HepG2 (cell line): ENCODE data around the gene PIK3R1. TPM values are rescaled to one million over a fixed set of nuclear protein-coding genes. Genes with fewer than 3 reads are reported as not detected.

ENCODE experiments used
- ATAC-seq: fragments of 200-7000 bp; cut with Tn5 transposase; 3 replicates; pipeline ENCODE4 v1.9.1; 2020; ENCODE audit warnings: mild to moderate bottlenecking, moderate library complexity
- BruUV-seq: library from RNA; stranded (reverse); fragments of 400-500 nt; replicated peaks from 2 replicates; lab custom pipeline; 2021; lab: Mats Ljungman, UMichigan
- CTCF ChIA-PET: fragments of 300-600 bp; formaldehyde crosslinking; extraction: SDS; loops from one replicate; lab custom pipeline; 2021; ENCODE audit warnings: low total read pairs, inconsistent platforms, low intra/inter-chr PET ratio; lab: Yijun Ruan, JAX
- POLR2A ChIA-PET: fragments of 350-600 bp; sonication (Branson Sonifier 250); formaldehyde crosslinking; loops from one replicate; lab custom pipeline; 2020; ENCODE audit warnings: antibody characterized with exemption, inconsistent platforms; lab: Yijun Ruan, JAX
- DNase-seq: peaks from one replicate; pipeline ENCODE4 v3.0.0-alpha.2; 2015; ENCODE audit warnings: low spot score
- FAIRE-seq: peaks from 3 replicates; lab custom pipeline; 2011; peaks lifted over from hg19 to GRCh38; lab: Jason Lieb, UNC
- H2AFZ ChIP-seq: one replicate; pipeline ENCODE4 v1.6.1; 2011; ENCODE audit warnings: low read length, inconsistent platforms
- H3K27ac ChIP-seq: fragments of 300-600 bp; 3 replicates; pipeline ENCODE4 v1.8.0; 2011; ENCODE audit warnings: mixed run types, mild to moderate bottlenecking, mixed read lengths, low read length, inconsistent platforms; ENCODE audit not compliant: insufficient read depth; ENCODE audit errors: extremely low read length
- H3K27me3 ChIP-seq, 2 experiments: fragments of 200-600 bp in 1 of 2; 2 replicates in 1 of 2; 3 replicates in 1 of 2; pipeline versions ENCODE4 v1.6.0 to v1.8.0; 2011; ENCODE audit warnings: low read length in 2 of 2, mild to moderate bottlenecking in 2 of 2, moderate library complexity in 2 of 2, inconsistent platforms in 1 of 2; ENCODE audit not compliant: insufficient read depth in 2 of 2, control insufficient read depth in 1 of 2
- H3K36me3 ChIP-seq, 2 experiments: fragments of 200-600 bp in 1 of 2; replicated peaks in 1 of 2; 2 replicates in 1 of 2; 3 replicates in 1 of 2; pipeline versions ENCODE4 v1.5.1 to v1.8.0; 2011; ENCODE audit warnings: low read length in 2 of 2, inconsistent platforms in 1 of 2; ENCODE audit not compliant: insufficient read depth in 2 of 2, control insufficient read depth in 1 of 2
- H3K4me1 ChIP-seq: 2 replicates; pipeline ENCODE4 v1.5.1; 2012; ENCODE audit warnings: low read length, inconsistent platforms; ENCODE audit not compliant: insufficient read depth
- H3K4me2 ChIP-seq: 2 replicates; pipeline ENCODE4 v1.6.0; 2011; ENCODE audit warnings: low read depth, low read length, inconsistent platforms
- H3K4me3 ChIP-seq, 3 experiments: fragments of 200-600 bp in 1 of 3; sonication (generic), shearing (Covaris generic) in 1 of 3; replicated peaks in 1 of 3; 2 replicates each; pipeline ENCODE4 v1.5.1; 2011 to 2016; ENCODE audit warnings: low read length in 3 of 3, inconsistent platforms in 2 of 3, low read depth in 2 of 3, mild to moderate bottlenecking in 2 of 3, control low read depth in 1 of 3, mixed read lengths in 1 of 3; ENCODE audit not compliant: insufficient read depth in 1 of 3
- H3K79me2 ChIP-seq: one replicate; pipeline ENCODE4 v1.6.1; 2011; ENCODE audit warnings: low read length, inconsistent platforms; ENCODE audit not compliant: insufficient read depth
- H3K9ac ChIP-seq: 2 replicates; pipeline ENCODE4 v1.6.0; 2011; ENCODE audit warnings: mild to moderate bottlenecking, low read depth, low read length, inconsistent platforms; ENCODE audit not compliant: insufficient read depth
- H3K9me3 ChIP-seq: 2 replicates; pipeline ENCODE4 v1.5.1; 2012; ENCODE audit warnings: mild to moderate bottlenecking, low read length
- H4K20me1 ChIP-seq: 2 replicates; pipeline ENCODE4 v1.6.0; 2011; ENCODE audit warnings: inconsistent platforms, mild to moderate bottlenecking, low read length, moderate library complexity; ENCODE audit not compliant: insufficient read depth
- DMTF1 ChIP-seq: sonication (generic); formaldehyde crosslinking; IDR thresholded peaks from 2 replicates; pipeline ENCODE4 v1.4.0; 2020; ENCODE audit warnings: mild to moderate bottlenecking, missing genetic modification reagents
- GATAD2A ChIP-seq: IDR thresholded peaks from 2 replicates; pipeline ENCODE4 v1.6.1; 2016
- IKZF5 ChIP-seq: IDR thresholded peaks from 2 replicates; pipeline ENCODE4 v1.6.1; 2018; ENCODE audit warnings: missing genetic modification reagents, mild to moderate bottlenecking, missing compliant biosample characterization
- KMT2B ChIP-seq: IDR thresholded peaks from 2 replicates; pipeline ENCODE4 v1.6.1; 2016; ENCODE audit warnings: missing genetic modification reagents, missing compliant biosample characterization
- MTERF4 ChIP-seq: sonication (generic); formaldehyde crosslinking; IDR thresholded peaks from 2 replicates; pipeline ENCODE4 v1.8.0; 2023; ENCODE audit warnings: mild to moderate bottlenecking, missing genetic modification reagents
- RBM39 ChIP-seq: fragments of 200-400 bp; formaldehyde crosslinking; IDR thresholded peaks from one replicate; pipeline ENCODE4 v1.6.1; 2018; ENCODE audit warnings: antibody characterized with exemption, mild to moderate bottlenecking, low read depth, low read length; ENCODE audit not compliant: poor library complexity, severe bottlenecking
- SAP130 ChIP-seq: IDR thresholded peaks from 2 replicates; pipeline ENCODE4 v1.6.1; 2016; ENCODE audit warnings: low read depth
- SP2 ChIP-seq: sonication (generic); formaldehyde crosslinking; IDR thresholded peaks from 2 replicates; pipeline ENCODE4 v1.5.1; 2020; ENCODE audit warnings: mild to moderate bottlenecking, missing genetic modification reagents
- ZNF546 ChIP-seq: sonication (generic); formaldehyde crosslinking; conservative IDR thresholded peaks from 2 replicates; pipeline ENCODE4 v1.8.1; 2023; ENCODE audit warnings: mild to moderate bottlenecking, missing genetic modification reagents
- ZNF777 ChIP-seq: sonication (generic); formaldehyde crosslinking; IDR thresholded peaks from 2 replicates; pipeline ENCODE4 v1.4.0; 2020; ENCODE audit warnings: missing genetic modification reagents
- WGBS: methylation state at CpG from one replicate; pipeline ENCODE4 v1.1.6; 2017; ENCODE audit warnings: low lambda C conversion rate; 5-methylcytosine and 5-hydroxymethylcytosine counted together
- in situ Hi-C: cut with HindIII; loops from 2 replicates; pipeline ENCODE4 v1.10.0; 2017; ENCODE audit warnings: low pct_unique_long_range_greater_than_20kb; ENCODE audit not compliant: extremely low pct_ligation_motif_present
- intact Hi-C: fragments of 100-400 bp; cut with micrococcal nuclease; formaldehyde crosslinking; loops from one replicate; pipeline ENCODE4 v1.10.0; 2022; ENCODE audit not compliant: unreplicated experiment
- polyA plus RNA-seq, 8 experiments: library from polyadenylated mRNA; depleted of rRNA in 3 of 8; stranded (reverse) in 7 of 8; unstranded in 1 of 8; fragments of >200 nt; fragmentation: Illumina TruSeq in 4 of 8; extraction: Trizol in 4 of 8; gene quantifications; 2 replicates each; pipeline versions ENCODE4 v1.2.1 to v1.2.3, GENCODE V29; 2011 to 2016; ENCODE audit warnings: low read depth in 4 of 8, missing spikeins in 1 of 8, mixed read lengths in 1 of 8; ENCODE audit not compliant: insufficient read depth in 1 of 8
- total RNA-seq, 5 experiments: library from RNA; depleted of rRNA; stranded (reverse); fragments of >200 nt; fragmentation: Illumina TruSeq; extraction: Trizol; gene quantifications; 2 replicates each; pipeline ENCODE4 v1.2.3, GENCODE V29; 2016; ENCODE audit warnings: low read depth in 1 of 5
- TF ChIP-seq, protein P1 (sequence below): sonication (generic); formaldehyde crosslinking; conservative IDR thresholded peaks from 2 replicates; pipeline ENCODE4 v1.4.0; 2020; ENCODE audit warnings: missing genetic modification reagents

PIK3R1 gene
- total and polyA plus RNA-seq, 2 of the 13 experiments (the other 11 are each of a cell fraction or from before 2014, with no cell fraction given) = 8.4 to 21.3 TPM

GRCh38 chr5:68287976-68288706, 72.6 kb downstream of the PIK3R1 start (continued):
- TF ChIP-seq ZNF777 (CRISPR knock-in tag) (peak; percentile 54), MTERF4 (CRISPR knock-in tag) (0 out of 2 replicates have a peak, but pooled peaks have one; percentile 40), DMTF1 (CRISPR knock-in tag) (no peak), IKZF5 (CRISPR knock-in tag) (peak; percentile 28; the same call in 1 of the 2 replicates), GATAD2A (CRISPR knock-in tag) (peak; percentile 39)
- TF ChIP-seq, all 625 proteins: peak for 152

DNA sequence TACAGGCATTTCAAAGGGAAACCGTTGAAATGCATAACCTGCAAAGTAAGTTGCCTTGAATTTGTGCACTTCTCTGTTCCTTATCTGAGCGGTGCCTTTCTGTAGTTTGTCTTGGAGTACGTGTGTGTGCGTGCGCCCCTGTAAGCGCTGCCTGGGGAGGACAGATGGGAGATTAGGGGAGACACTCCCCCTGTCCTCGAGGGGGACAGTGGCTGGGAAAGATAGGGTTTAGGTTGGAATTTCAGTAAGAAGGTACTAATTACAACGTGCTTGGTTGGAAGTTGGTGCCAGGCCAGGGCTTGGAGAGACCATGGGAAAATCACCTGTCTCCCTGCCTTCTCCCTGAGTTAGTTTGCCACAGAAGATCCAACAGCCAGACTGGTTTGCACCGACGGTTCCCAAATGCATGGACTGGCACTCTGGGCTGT, 73.2 kb downstream of the PIK3R1 start:
- TSS peak; percentile 16 for BruUV-seq
- H3K27me3 ChIP-seq = no peaks in the 10 kb centered on the region; a peak in 1 of 5 replicates
- under 1% methylated on average over 10 of the region's 10 CpGs for WGBS
- DNase-seq (no peak), ATAC-seq (peak; percentile 51), FAIRE-seq (no peak)
- in situ Hi-C loops = loop anchor here (5.0 kb wide), 1 partner anchor 169 kb away; no protein-coding TSS in a partner anchor
- peaks cover 68% of the 10 kb centered on the region for H3K4me1 ChIP-seq
- peak overlapping the region; percentile 62 to 76 (median 65) for H3K4me3 ChIP-seq
- ChIA-PET POLR2A (no interaction called here), CTCF (no interaction called here)
- H2AFZ ChIP-seq = peak overlapping the region; percentile 16
- peak overlapping the region; percentile 82 for H3K4me2 ChIP-seq
- intact Hi-C loops = loop anchor here (1.0 kb wide), 1 partner anchor 108 kb away; no protein-coding TSS in a partner anchor
- no peaks in the 10 kb centered on the region; the same call in 1 of the 2 replicates for H4K20me1 ChIP-seq
- peak overlapping the region; percentile 72 for H3K9ac ChIP-seq
- peaks cover 31% of the 10 kb centered on the region for H3K79me2 ChIP-seq
- H3K27ac ChIP-seq = peak overlapping the region; percentile 71
- no peaks in the 10 kb centered on the region for H3K9me3 ChIP-seq
- peaks cover 3 to 20% of the 10 kb centered on the region in 2 experiments; a peak in 4 of 5 replicates for H3K36me3 ChIP-seq
- TF ChIP-seq RBM39 = no peak
- TF ChIP-seq SP2 (CRISPR knock-in tag) = no peak
- TF ChIP-seq ZNF546 (CRISPR knock-in tag) = no peak
- no peak; the same call in 1 of the 2 replicates for TF ChIP-seq KMT2B (CRISPR knock-in tag)
- no peak; the same call in 1 of the 2 replicates for TF ChIP-seq SAP130
- TF ChIP-seq, protein P1, sequence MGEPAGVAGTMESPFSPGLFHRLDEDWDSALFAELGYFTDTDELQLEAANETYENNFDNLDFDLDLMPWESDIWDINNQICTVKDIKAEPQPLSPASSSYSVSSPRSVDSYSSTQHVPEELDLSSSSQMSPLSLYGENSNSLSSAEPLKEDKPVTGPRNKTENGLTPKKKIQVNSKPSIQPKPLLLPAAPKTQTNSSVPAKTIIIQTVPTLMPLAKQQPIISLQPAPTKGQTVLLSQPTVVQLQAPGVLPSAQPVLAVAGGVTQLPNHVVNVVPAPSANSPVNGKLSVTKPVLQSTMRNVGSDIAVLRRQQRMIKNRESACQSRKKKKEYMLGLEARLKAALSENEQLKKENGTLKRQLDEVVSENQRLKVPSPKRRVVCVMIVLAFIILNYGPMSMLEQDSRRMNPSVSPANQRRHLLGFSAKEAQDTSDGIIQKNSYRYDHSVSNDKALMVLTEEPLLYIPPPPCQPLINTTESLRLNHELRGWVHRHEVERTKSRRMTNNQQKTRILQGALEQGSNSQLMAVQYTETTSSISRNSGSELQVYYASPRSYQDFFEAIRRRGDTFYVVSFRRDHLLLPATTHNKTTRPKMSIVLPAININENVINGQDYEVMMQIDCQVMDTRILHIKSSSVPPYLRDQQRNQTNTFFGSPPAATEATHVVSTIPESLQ (CRISPR knock-in tag) = no peak
